Fibroblast of villous mesenchyme (primary cell): ENCODE measurements around the gene HERC3. TPM values are rescaled to one million over a fixed set of nuclear protein-coding genes. Genes with fewer than 3 reads are reported as not detected.

Source experiments
- DNase-seq: peaks from one replicate; pipeline ENCODE4 v3.0.0-alpha.2; 2010; ENCODE audit warnings: low read depth
- H3K4me3 ChIP-seq: 2 replicates; pipeline ENCODE4 v1.5.1; 2011; ENCODE audit warnings: low read depth, mild to moderate bottlenecking, low read length
- CTCF ChIP-seq: IDR thresholded peaks from 2 replicates; pipeline ENCODE4 v1.5.1; 2012; ENCODE audit warnings: low read depth, mild to moderate bottlenecking, low read length; ENCODE audit not compliant: insufficient read depth
- total RNA-seq: library from RNA; depleted of rRNA; stranded (reverse); fragments of >200 nt; gene quantifications from 2 replicates; pipeline ENCODE4 v1.2.3, GENCODE V29; 2012

The HERC3 gene
- total RNA-seq, 1 donor: 28.5 TPM

GRCh38 chr4:88592600-88593448 is 544 bp downstream of the HERC3 start:
- H3K4me3 ChIP-seq: peak overlapping the region; percentile 88
- DNase-seq: peak; percentile 77
- TF ChIP-seq CTCF: no peak

GRCh38 chr4:88597970-88598660 is 5.8 kb downstream of the HERC3 start:
- H3K4me3 ChIP-seq: no peak overlapping the region
- TF ChIP-seq CTCF: no peak
- peak; percentile 31 for DNase-seq

- no peak overlapping the region for H3K4me3 ChIP-seq
- no peak for TF ChIP-seq CTCF
- peak; percentile 78 for DNase-seq
Observed at GRCh38 chr4:88599298-88599697, 7.0 kb downstream of the HERC3 start.

- TF ChIP-seq CTCF: no peak
- no peak for DNase-seq
- H3K4me3 ChIP-seq: peak overlapping the region; percentile 0
Observed at GRCh38 chr4:88599714-88600113, 7.4 kb downstream of the HERC3 start.

GRCh38 chr4:88600176-88600838 is 8.0 kb downstream of the HERC3 start:
- peak overlapping the region; percentile 0 for H3K4me3 ChIP-seq
- no peak for TF ChIP-seq CTCF
- DNase-seq: peak; percentile 97

- TF ChIP-seq CTCF: no peak
- DNase-seq: no peak
- H3K4me3 ChIP-seq: no peak overlapping the region
Observed at GRCh38 chr4:88604978-88605678, 12.8 kb downstream of the HERC3 start.
